GM19455 (cell line): ENCODE measurements around the gene TCEAL6.
"Not testable (repeated sequence)": the region's sequence is repeated elsewhere in the genome, so short reads cannot be mapped to it uniquely, and the experiment has no call there.

Experiments
- ATAC-seq: cut with Tn5 transposase; IDR thresholded peaks from one replicate; pipeline ENCODE4 v1.9.1; 2021; ENCODE audit not compliant: unreplicated experiment

The TCEAL6 gene

GRCh38 chrX:102142274-102142673, at the start of gene TCEAL6:
TSS of gene TCEAL6 (minus strand) at chrX:102142481.
- ATAC-seq: not testable (repeated sequence)

GRCh38 chrX:102185967-102186720, 43.9 kb upstream of the TCEAL6 start:
- ATAC-seq: no peak

GRCh38 chrX:102155806-102156179, 13.5 kb upstream of the TCEAL6 start, which contains the start of gene BEX5:
TSS of gene BEX5 (minus strand) at chrX:102155977. CDS start at chrX:102154265, 1,712 bp downstream.
- peak; percentile 81 for ATAC-seq

GRCh38 chrX:102154900-102155805, 12.9 kb upstream of the TCEAL6 start:
- peak; percentile 33 for ATAC-seq

GRCh38 chrX:102154218-102154860, 12.1 kb upstream of the TCEAL6 start:
- ATAC-seq: no peak

- not testable (repeated sequence) for ATAC-seq
These were observed 650 bp downstream of the TCEAL6 start for GRCh38 chrX:102141631-102142030.

GRCh38 chrX:102140876-102141275, 1.4 kb downstream of the TCEAL6 start:
- ATAC-seq: not testable (repeated sequence)

GRCh38 chrX:102138064-102138463, 4.2 kb downstream of the TCEAL6 start:
- ATAC-seq: no peak

GRCh38 chrX:102129473-102129872, 12.8 kb downstream of the TCEAL6 start:
- no peak for ATAC-seq

GRCh38 chrX:102126863-102127262, 15.4 kb downstream of the TCEAL6 start:
- ATAC-seq: no peak

- not testable (repeated sequence) for ATAC-seq
These were observed 16.0 kb downstream of the TCEAL6 start for GRCh38 chrX:102126080-102126818.

- not testable (repeated sequence) for ATAC-seq
These were observed 16.8 kb downstream of the TCEAL6 start, which contains the start of gene TCEAL2 for GRCh38 chrX:102125436-102125835. TSS of gene TCEAL2 (plus strand) at chrX:102125679. CDS start at chrX:102126831, 1,152 bp downstream.

GRCh38 chrX:102125014-102125413, 17.3 kb downstream of the TCEAL6 start:
- ATAC-seq: not testable (repeated sequence)

GRCh38 chrX:102115748-102116147, 26.5 kb downstream of the TCEAL6 start:
- ATAC-seq: no peak

GRCh38 chrX:102113367-102113766, 28.9 kb downstream of the TCEAL6 start:
- ATAC-seq: no peak
